ENCODE data around the gene WDR12.

DNA sequence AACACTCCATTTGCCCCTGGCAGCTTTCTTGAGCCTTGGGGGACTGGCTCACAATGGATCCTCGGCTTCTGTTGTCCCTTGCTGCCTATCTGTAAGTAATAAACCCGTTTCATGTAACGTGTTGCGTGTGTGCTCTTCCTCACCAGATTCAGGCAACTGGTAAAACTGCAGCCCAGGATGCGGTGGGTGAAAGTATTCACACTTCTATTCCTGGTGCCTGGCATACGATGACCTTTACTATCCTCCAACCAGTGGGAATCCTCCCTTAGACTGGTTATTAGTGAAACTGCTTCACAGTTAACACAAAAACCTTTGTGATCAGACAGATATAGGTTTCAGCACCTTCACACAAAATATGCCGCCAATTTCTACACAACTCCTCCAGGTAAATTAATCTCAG, 26.3 kb downstream of the WDR12 start:
- no peak for TF ChIP-seq POLR2AphosphoS5 (IDR thresholded peaks at IDR 0.05)
- no peak for TF ChIP-seq POLR2A (IDR thresholded peaks at IDR 0.05; ENCODE audit: low read depth)
